Testis (tissue), 2 donors: ENCODE results near the gene KCNJ4.

Experiments used
- CTCF ChIP-seq, 3 experiments: fragments of 450-650 bp in 2 of 3; fragments of 200-600 bp in 1 of 3; sonication (generic) in 1 of 3; IDR thresholded peaks; one replicate each; pipeline ENCODE4 v1.5.1; 2016 to 2019; ENCODE audit warnings: antibody characterized with exemption in 3 of 3, mild to moderate bottlenecking in 2 of 3, moderate library complexity in 1 of 3
- POLR2A ChIP-seq: fragments of 450-650 bp; IDR thresholded peaks from one replicate; pipeline ENCODE4 v1.6.1; 2017; ENCODE audit warnings: antibody characterized with exemption, mild to moderate bottlenecking, moderate library complexity

DNA sequence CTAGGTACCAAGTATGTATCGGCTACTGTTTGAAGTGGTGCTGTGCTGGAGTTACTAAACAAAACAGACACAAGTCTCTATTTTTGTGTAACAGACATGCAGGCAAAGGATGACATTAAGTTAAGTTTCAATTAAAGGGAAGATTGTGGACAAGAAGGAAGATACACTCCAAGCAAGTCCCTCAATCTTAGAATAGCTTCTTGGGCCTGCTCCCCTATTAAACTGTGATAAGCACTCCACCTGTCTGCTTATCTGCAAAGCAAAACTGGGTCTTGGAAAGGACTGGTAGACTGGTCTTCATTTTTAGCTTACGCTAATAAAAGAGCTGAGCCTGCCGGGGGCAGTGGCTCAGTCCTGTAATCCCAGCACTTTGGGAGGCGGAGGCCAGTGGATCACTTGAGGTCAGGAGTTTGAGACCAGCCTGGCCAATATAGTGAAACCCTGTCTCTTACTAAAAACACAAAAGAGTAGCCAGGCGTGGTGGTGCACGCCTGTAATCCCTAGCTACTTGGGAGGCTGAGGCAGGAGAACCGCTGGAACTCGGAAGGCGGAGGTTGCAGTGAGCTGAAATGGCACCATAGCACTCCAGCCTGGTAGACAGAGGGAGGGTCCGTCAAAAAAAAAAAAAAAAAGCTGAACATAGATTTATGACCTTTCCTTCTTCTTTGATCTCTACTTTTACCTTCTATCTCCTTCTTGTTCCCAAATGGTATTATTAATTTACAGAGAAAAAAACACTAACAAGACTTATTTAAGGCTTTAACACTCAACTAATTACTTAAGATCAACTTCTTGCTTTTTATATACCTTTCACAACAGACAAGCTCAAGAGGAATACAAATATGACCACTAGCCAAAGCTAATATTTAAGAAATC is 47.0 kb upstream of the KCNJ4 start:
- TF ChIP-seq CTCF (IDR thresholded peaks at IDR 0.05), result no peak
- no peak for TF ChIP-seq POLR2A
